C4-2B (cell line): Measurements from ENCODE around the gene DDX42.

Source experiments
- ZFX ChIP-seq: fragments of 450-650 bp; IDR thresholded peaks from 2 replicates; pipeline ENCODE4 v1.6.1; 2017
- TF ChIP-seq, protein P1 (sequence below): fragments of 450-650 bp; conservative IDR thresholded peaks from 2 replicates; pipeline ENCODE4 v1.5.1; 2017; ENCODE audit warnings: mild to moderate bottlenecking

GRCh38 chr17:63768433-63768832 is 5.5 kb upstream of the DDX42 start:
- TF ChIP-seq, protein P1, sequence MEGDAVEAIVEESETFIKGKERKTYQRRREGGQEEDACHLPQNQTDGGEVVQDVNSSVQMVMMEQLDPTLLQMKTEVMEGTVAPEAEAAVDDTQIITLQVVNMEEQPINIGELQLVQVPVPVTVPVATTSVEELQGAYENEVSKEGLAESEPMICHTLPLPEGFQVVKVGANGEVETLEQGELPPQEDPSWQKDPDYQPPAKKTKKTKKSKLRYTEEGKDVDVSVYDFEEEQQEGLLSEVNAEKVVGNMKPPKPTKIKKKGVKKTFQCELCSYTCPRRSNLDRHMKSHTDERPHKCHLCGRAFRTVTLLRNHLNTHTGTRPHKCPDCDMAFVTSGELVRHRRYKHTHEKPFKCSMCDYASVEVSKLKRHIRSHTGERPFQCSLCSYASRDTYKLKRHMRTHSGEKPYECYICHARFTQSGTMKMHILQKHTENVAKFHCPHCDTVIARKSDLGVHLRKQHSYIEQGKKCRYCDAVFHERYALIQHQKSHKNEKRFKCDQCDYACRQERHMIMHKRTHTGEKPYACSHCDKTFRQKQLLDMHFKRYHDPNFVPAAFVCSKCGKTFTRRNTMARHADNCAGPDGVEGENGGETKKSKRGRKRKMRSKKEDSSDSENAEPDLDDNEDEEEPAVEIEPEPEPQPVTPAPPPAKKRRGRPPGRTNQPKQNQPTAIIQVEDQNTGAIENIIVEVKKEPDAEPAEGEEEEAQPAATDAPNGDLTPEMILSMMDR, result no peak
- no peak for TF ChIP-seq ZFX
